Activated CD8-positive, alpha-beta T cell treated with anti-CD3 and anti-CD28 coated beads for 36 hours (primary cell): ENCODE results near the gene LRRC40. TPM values are rescaled to one million over a fixed set of nuclear protein-coding genes. Genes with fewer than 3 reads are reported as not detected.
A peak's percentile ranks its signal among the peaks of the same experiment; 100 is the strongest.

Source experiments
- ATAC-seq: fragments of 200-7000 bp; cut with Tn5 transposase; one replicate; pipeline ENCODE4 v1.10.0; 2021; ENCODE audit warnings: mild to moderate bottlenecking, moderate library complexity
- CTCF ChIA-PET: fragments of 350-600 bp; sonication (Branson Sonifier 250); formaldehyde crosslinking; loops from one replicate; lab custom pipeline; 2021; ENCODE audit warnings: antibody characterized with exemption; lab: Charles Lee
- POLR2A ChIA-PET: fragments of 350-600 bp; sonication (Branson Sonifier 250); formaldehyde crosslinking; loops from one replicate; lab custom pipeline; 2021; ENCODE audit warnings: antibody characterized with exemption; lab: Charles Lee
- DNase-seq: peaks from one replicate; pipeline ENCODE4 v3.0.0-alpha.2; 2020
- H3K27ac Mint-ChIP-seq: one replicate; pipeline ENCODE4 v1.8.0; 2021; ENCODE audit warnings: mild to moderate bottlenecking, mixed read lengths
- H3K27me3 Mint-ChIP-seq: one replicate; pipeline ENCODE4 v1.8.0; 2021; ENCODE audit warnings: mixed read lengths
- H3K36me3 Mint-ChIP-seq: one replicate; pipeline ENCODE4 v1.8.0; 2021; ENCODE audit warnings: low read depth, mixed read lengths
- H3K4me1 Mint-ChIP-seq: one replicate; pipeline ENCODE4 v1.8.0; 2021; ENCODE audit warnings: low read depth, mixed read lengths
- H3K4me3 Mint-ChIP-seq: one replicate; pipeline ENCODE4 v1.8.0; 2021; ENCODE audit warnings: mild to moderate bottlenecking, moderate library complexity, mixed read lengths
- H3K9me3 Mint-ChIP-seq: one replicate; pipeline ENCODE4 v1.8.0; 2021; ENCODE audit warnings: mixed read lengths
- intact Hi-C: fragments of 100-400 bp; cut with micrococcal nuclease; formaldehyde crosslinking; loops from one replicate; pipeline ENCODE4 v1.10.0; 2022
- total RNA-seq, 2 experiments: library from RNA; stranded (reverse); gene quantifications; one replicate each; pipeline ENCODE4 v1.2.3, GENCODE V29; 2021
- TF ChIP-seq, protein P1 (sequence below): fragments of 200-600 bp; IDR thresholded peaks from one replicate; pipeline ENCODE4 v1.8.0; 2022; ENCODE audit warnings: antibody characterized with exemption, mild to moderate bottlenecking

LRRC40 gene
- total RNA-seq, 2 experiments from 2014 or later: 20.9 to 21.0 TPM

DNA sequence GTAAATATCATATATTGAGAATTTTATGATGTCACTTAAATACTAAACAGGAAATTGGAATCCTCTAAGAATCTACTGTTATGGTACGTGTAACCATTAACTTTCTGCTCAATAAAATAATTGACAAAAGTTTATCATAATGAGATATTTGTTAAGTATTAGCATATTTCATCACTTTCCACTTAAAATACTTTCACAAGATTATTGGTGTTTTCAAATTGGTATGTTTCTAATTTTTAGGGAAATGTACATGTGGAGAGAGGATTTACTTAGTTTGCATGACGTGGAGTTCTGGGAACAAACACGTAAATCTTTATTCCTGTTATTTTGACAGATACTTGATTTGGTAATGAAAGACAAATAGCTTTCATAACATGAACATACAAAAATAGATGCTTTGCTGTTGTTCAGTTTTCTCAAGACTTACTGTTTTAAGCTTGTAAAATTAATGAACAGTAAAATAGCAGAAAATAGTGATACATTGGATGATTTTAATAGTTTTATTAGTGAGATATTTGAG, 17.4 kb upstream of the LRRC40 start:
- Mint-ChIP-seq H3K36me3 (peaks cover 39% of the 10 kb centered on the region), H3K27me3 (no peaks in the 10 kb centered on the region), H3K9me3 (no peaks in the 10 kb centered on the region), H3K27ac (peak overlapping the region; percentile 98), H3K4me1 (peaks cover 51% of the 10 kb centered on the region), H3K4me3 (peak overlapping the region; percentile 94)
- no peak for ATAC-seq
- TF ChIP-seq, protein P1, sequence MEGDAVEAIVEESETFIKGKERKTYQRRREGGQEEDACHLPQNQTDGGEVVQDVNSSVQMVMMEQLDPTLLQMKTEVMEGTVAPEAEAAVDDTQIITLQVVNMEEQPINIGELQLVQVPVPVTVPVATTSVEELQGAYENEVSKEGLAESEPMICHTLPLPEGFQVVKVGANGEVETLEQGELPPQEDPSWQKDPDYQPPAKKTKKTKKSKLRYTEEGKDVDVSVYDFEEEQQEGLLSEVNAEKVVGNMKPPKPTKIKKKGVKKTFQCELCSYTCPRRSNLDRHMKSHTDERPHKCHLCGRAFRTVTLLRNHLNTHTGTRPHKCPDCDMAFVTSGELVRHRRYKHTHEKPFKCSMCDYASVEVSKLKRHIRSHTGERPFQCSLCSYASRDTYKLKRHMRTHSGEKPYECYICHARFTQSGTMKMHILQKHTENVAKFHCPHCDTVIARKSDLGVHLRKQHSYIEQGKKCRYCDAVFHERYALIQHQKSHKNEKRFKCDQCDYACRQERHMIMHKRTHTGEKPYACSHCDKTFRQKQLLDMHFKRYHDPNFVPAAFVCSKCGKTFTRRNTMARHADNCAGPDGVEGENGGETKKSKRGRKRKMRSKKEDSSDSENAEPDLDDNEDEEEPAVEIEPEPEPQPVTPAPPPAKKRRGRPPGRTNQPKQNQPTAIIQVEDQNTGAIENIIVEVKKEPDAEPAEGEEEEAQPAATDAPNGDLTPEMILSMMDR: no peak
- ChIA-PET POLR2A (interaction anchor here (1.0 to 3.4 kb wide), 2 partner anchors 11 to 17 kb away, joined by 3 to 14 read pairs; no protein-coding TSS in a partner anchor), CTCF (interaction anchor here (1.4 kb wide), 1 partner anchor 31 kb away, joined by 3 read pairs; no protein-coding TSS in a partner anchor)
- no peak for DNase-seq
- intact Hi-C loops: no loop called here

GRCh38 chr1:70221238-70222121, 16.1 kb upstream of the LRRC40 start, which contains the start of gene SRSF11:
SRSF11 (plus strand) TSS chr1:70221380; CDS start chr1:70221637, 257 bp downstream.
- Mint-ChIP-seq H3K27ac (peak within 1 kb of the TSS; percentile 98), H3K4me3 (peak within 1 kb of the TSS; percentile 94), H3K27me3 (no peaks in the 10 kb centered on the region), H3K9me3 (no peaks in the 10 kb centered on the region), H3K36me3 (peaks cover 42% of the 10 kb centered on the region), H3K4me1 (peaks cover 41% of the 10 kb centered on the region)
- ChIA-PET CTCF (interaction anchor here (1.0 to 2.2 kb wide), 5 partner anchors 13 to 189 kb away, joined by 3 to 9 read pairs (median 3); partner anchors contain the start of gene LRRC40), POLR2A (interaction anchor here (0.8 to 3.4 kb wide), 6 partner anchors 11 to 189 kb away, joined by 3 to 21 read pairs (median 14); partner anchors contain the start of genes ANKRD13C, CTH and LRRC40)
- TF ChIP-seq, protein P1: no peak
- DNase-seq: peak; percentile 97
- intact Hi-C loops: no loop called here
- peak; percentile 94 for ATAC-seq

DNA sequence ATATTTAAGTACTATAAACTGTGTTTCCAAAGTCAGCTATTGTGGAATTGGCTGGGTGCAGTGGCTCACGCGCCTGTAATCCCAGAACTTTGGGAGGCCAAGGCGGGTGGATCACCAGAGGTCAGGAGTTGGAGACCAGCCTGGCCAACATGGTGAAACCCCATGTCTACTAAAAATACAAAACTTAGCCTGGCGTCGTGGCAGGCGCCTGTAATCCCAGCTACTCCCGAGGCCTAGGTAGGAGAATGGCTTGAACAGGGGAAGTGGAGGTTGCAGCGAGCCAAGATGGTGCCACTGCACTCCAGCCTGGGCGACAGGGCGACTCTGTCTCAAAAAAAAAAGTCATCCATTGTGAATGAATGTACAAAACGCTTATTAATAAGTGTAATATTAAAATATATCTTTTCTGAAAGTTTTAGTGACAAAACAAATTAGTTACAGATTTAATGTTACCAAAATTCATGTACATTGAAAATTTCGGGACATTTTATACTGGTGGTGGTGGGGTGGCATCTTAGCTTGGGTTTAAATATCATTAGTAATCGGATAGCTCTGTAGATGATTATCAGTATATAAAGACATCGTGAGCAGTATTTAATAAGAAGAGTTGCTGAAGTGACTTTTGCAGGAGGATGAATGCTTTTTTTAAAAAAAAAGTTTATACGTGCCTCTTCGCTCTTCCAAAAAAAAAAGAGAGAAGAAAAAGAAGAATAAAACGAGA, 15.3 kb upstream of the LRRC40 start:
- peak overlapping the region; percentile 98 for H3K27ac Mint-ChIP-seq
- intact Hi-C loops: no loop called here
- no peak for DNase-seq
- H3K27me3 Mint-ChIP-seq: no peaks in the 10 kb centered on the region
- peaks cover 44% of the 10 kb centered on the region for H3K36me3 Mint-ChIP-seq
- peaks cover 35% of the 10 kb centered on the region for H3K4me1 Mint-ChIP-seq
- no peaks in the 10 kb centered on the region for H3K9me3 Mint-ChIP-seq
- ChIA-PET POLR2A (interaction anchor here (1.9 to 3.4 kb wide), 5 partner anchors 10 to 134 kb away, joined by 8 to 21 read pairs (median 15); partner anchors contain the start of genes ANKRD13C and LRRC40), CTCF (interaction anchor here (1.2 to 2.2 kb wide), 3 partner anchors 12 to 190 kb away, joined by 3 to 9 read pairs (median 7); partner anchors contain the start of gene LRRC40)
- TF ChIP-seq, protein P1: no peak
- H3K4me3 Mint-ChIP-seq: peak overlapping the region; percentile 94
- ATAC-seq: no peak

DNA sequence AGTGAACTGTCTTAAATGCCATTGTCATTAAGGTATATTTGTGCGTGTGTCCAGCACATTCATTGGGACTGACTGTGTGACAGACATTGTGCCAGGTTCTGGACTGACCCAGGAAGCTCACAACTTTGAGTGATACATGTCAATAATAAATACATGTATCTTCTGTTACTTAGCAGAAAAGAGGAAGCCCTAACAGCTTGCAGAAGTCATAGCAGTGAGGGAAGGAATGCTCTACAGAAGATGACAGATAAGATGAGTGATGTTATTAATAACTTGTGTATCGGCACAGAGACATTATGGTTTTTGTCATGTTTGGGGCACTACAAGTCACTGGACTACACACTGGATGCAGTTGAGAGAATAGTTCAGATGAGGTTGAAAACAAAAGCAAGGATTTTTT, 14.6 kb upstream of the LRRC40 start:
- Mint-ChIP-seq H3K27me3 (no peaks in the 10 kb centered on the region), H3K27ac (peak overlapping the region; percentile 82), H3K4me1 (peaks cover 31% of the 10 kb centered on the region), H3K9me3 (no peaks in the 10 kb centered on the region), H3K36me3 (peaks cover 45% of the 10 kb centered on the region), H3K4me3 (peak overlapping the region; percentile 25)
- intact Hi-C loops: no loop called here
- ChIA-PET POLR2A (interaction anchor here (1.0 to 3.4 kb wide), 6 partner anchors 9 to 135 kb away, joined by 3 to 21 read pairs (median 14); partner anchors contain the start of genes ANKRD13C and LRRC40), CTCF (interaction anchor here (1.2 to 2.2 kb wide), 2 partner anchors 11 to 14 kb away, joined by 7 to 9 read pairs; partner anchors contain the start of gene LRRC40)
- no peak for DNase-seq
- no peak for ATAC-seq
- TF ChIP-seq, protein P1: no peak
